Measurements from ENCODE around the gene PPP1R13B.

PPP1R13B gene

DNA sequence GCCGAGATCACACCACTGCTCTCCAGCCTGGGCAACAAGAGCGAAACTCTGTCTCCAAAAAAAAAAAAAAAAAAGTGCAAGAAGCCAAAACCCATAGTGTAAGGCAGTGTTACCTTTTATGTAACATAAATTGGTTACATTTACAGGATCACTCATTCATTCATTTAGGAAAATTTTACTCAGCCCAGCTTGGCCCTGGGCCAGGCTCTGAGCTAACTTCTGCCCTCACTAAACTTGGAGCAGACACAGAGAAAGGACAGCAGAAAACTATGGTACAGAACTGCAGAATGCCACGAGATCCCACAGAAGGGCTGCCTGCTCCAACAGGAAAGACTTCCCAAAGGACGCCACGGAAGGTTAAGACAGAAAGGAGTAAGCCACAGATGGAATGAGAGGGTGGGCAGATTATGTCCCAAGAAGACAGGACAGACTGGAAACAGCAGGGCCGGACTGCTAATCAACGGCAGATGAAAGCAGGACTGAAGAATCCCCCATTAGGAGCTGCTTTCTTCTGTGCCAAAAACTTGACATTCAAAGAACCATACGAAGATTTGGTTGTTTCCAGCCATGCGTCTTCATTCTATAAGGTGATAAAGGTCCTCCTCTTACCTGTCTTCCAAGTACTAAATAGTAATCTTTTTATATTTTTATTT lies 18.9 kb downstream of the PPP1R13B start:
- TF ChIP-seq POLR2A (IDR thresholded peaks at IDR 0.05; ENCODE audit: extremely low read depth, insufficient read length) (no peak), MYC (IDR thresholded peaks at IDR 0.05; ENCODE audit: low read depth, low read length) (no peak)
- TF ChIP-seq, protein P1, sequence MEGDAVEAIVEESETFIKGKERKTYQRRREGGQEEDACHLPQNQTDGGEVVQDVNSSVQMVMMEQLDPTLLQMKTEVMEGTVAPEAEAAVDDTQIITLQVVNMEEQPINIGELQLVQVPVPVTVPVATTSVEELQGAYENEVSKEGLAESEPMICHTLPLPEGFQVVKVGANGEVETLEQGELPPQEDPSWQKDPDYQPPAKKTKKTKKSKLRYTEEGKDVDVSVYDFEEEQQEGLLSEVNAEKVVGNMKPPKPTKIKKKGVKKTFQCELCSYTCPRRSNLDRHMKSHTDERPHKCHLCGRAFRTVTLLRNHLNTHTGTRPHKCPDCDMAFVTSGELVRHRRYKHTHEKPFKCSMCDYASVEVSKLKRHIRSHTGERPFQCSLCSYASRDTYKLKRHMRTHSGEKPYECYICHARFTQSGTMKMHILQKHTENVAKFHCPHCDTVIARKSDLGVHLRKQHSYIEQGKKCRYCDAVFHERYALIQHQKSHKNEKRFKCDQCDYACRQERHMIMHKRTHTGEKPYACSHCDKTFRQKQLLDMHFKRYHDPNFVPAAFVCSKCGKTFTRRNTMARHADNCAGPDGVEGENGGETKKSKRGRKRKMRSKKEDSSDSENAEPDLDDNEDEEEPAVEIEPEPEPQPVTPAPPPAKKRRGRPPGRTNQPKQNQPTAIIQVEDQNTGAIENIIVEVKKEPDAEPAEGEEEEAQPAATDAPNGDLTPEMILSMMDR (IDR thresholded peaks at IDR 0.05; ENCODE audit: low read depth, low read length) = no peak
- TF ChIP-seq, protein P2, sequence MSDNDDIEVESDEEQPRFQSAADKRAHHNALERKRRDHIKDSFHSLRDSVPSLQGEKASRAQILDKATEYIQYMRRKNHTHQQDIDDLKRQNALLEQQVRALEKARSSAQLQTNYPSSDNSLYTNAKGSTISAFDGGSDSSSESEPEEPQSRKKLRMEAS (IDR thresholded peaks at IDR 0.05; ENCODE audit: low read depth, low read length) = no peak
- no peak for DNase-seq (ENCODE audit: low read depth)
- no peak overlapping the region for H3K4me3 ChIP-seq (ENCODE audit: low read depth, low read length)

DNA sequence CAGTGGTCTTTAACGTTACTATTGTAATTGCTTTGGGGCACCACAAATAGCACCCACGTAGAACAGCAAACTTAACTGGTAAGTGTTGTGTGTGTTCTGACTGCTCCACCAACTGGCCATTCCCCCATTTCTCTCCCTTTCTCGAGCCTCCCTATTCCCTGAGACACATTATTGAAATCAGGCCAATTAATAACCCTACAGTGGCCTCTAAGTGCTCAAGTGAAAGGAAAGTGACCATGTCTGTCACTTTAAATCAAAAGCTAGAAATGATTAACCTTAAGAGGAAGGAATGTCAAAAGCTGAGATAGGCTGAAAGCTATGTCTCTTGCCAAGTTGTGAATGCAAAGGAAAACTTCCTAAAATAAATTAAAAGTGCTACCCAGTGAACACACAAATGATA lies 22.3 kb downstream of the PPP1R13B start:
- no peak for DNase-seq (ENCODE audit: low read depth)
- H3K4me3 ChIP-seq (ENCODE audit: low read depth, low read length) = no peak overlapping the region
- TF ChIP-seq MYC (IDR thresholded peaks at IDR 0.05; ENCODE audit: low read depth, low read length) (no peak), POLR2A (IDR thresholded peaks at IDR 0.05; ENCODE audit: extremely low read depth, insufficient read length) (no peak)
- TF ChIP-seq, protein P1 (IDR thresholded peaks at IDR 0.05; ENCODE audit: low read depth, low read length) = no peak
- TF ChIP-seq, protein P2 (IDR thresholded peaks at IDR 0.05; ENCODE audit: low read depth, low read length) = no peak

DNA sequence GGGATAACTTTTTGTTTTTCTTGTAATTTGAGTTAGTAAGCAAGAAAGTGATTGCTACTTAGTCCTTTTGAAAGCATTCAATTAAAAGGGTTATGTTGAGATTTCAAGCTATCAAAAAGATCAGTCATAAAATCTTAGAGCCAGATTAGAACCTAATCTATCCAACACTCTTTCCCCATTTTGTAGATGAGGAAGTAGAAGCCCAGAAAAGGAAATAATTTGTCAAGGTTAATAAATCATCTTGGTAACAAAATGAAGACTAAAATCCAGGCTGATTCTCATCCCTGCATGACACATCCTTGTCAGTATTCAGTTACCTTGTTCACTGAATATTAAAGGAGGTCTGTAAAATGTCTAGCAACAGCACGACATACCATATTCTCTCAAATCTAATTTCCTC lies 26.5 kb downstream of the PPP1R13B start:
- TF ChIP-seq, protein P2 (IDR thresholded peaks at IDR 0.05; ENCODE audit: low read depth, low read length) = no peak
- TF ChIP-seq, protein P1 (IDR thresholded peaks at IDR 0.05; ENCODE audit: low read depth, low read length) = no peak
- no peak for TF ChIP-seq POLR2A (IDR thresholded peaks at IDR 0.05; ENCODE audit: extremely low read depth, insufficient read length)
- TF ChIP-seq MYC (IDR thresholded peaks at IDR 0.05; ENCODE audit: low read depth, low read length) = no peak
- no peak overlapping the region for H3K4me3 ChIP-seq (ENCODE audit: low read depth, low read length)
- no peak for DNase-seq (ENCODE audit: low read depth)

DNA sequence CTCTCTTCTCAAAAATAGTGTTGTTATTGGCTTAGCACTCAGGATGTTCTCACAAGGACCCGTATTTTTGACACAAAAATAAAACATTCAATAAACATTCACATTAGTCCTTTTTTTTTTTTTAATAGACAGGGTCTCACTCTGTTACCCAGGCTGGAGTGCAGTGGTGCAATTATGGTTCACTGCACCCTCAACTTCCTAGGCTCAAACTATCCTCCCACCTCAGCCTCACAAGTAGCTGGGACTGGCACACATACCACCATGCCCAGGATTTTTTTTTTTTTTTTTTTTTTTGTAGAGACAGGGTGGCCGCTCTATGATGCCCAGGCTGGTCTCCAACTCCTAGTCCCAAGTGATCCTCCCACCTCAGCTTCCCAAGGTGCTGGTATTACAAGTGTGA lies 27.0 kb downstream of the PPP1R13B start:
- TF ChIP-seq, protein P2 (IDR thresholded peaks at IDR 0.05; ENCODE audit: low read depth, low read length) = no peak
- TF ChIP-seq POLR2A (IDR thresholded peaks at IDR 0.05; ENCODE audit: extremely low read depth, insufficient read length) (no peak), MYC (IDR thresholded peaks at IDR 0.05; ENCODE audit: low read depth, low read length) (no peak)
- TF ChIP-seq, protein P1 (IDR thresholded peaks at IDR 0.05; ENCODE audit: low read depth, low read length) = no peak
- H3K4me3 ChIP-seq (ENCODE audit: low read depth, low read length) = no peak overlapping the region
- no peak for DNase-seq (ENCODE audit: low read depth)

DNA sequence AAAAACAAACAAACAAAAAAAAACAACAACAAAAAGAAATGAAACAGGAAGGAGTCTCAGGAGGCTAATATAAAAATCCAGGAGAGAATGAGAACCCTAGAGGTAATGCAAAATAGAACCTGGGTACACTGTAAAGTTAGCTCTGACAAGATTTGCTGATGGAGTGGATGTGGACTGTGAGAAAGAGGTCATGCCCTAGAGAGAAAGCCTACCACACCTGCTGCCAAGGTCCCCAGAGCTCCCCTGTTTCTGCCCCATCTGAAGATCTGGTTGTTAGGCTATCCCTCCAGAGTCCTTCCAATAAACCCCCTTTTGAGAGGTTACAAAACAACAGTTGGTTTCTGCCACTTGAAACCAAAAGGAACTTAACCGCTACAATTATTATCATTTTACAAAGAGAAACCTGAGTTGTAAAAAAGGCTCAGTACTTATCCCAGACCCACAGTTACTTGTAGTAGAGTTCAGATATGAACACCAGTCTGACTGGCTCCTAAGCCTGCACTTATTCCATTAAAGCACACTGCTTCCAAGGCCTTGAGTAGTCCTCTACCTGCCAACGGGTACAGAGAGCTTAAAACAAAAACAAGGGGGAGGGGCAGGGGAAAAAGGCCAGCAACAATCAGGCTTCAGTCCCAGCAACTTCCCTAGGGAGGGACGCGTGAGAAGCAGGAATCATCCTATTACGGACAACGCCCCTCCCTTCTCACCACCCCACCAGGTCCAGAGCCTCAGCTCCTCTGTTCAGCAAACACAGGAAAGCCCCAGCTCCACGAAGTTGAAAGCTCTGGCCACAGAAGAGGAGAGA lies 27.7 kb downstream of the PPP1R13B start:
- no peak for DNase-seq (ENCODE audit: low read depth)
- TF ChIP-seq MYC (IDR thresholded peaks at IDR 0.05; ENCODE audit: low read depth, low read length) (no peak), POLR2A (IDR thresholded peaks at IDR 0.05; ENCODE audit: extremely low read depth, insufficient read length) (no peak)
- TF ChIP-seq, protein P2 (IDR thresholded peaks at IDR 0.05; ENCODE audit: low read depth, low read length) = no peak
- TF ChIP-seq, protein P1 (IDR thresholded peaks at IDR 0.05; ENCODE audit: low read depth, low read length) = no peak
- no peak overlapping the region for H3K4me3 ChIP-seq (ENCODE audit: low read depth, low read length)

Measured in NB4 (cell line).